ENCODE measurements around the gene ESRRA.

The ESRRA gene

DNA sequence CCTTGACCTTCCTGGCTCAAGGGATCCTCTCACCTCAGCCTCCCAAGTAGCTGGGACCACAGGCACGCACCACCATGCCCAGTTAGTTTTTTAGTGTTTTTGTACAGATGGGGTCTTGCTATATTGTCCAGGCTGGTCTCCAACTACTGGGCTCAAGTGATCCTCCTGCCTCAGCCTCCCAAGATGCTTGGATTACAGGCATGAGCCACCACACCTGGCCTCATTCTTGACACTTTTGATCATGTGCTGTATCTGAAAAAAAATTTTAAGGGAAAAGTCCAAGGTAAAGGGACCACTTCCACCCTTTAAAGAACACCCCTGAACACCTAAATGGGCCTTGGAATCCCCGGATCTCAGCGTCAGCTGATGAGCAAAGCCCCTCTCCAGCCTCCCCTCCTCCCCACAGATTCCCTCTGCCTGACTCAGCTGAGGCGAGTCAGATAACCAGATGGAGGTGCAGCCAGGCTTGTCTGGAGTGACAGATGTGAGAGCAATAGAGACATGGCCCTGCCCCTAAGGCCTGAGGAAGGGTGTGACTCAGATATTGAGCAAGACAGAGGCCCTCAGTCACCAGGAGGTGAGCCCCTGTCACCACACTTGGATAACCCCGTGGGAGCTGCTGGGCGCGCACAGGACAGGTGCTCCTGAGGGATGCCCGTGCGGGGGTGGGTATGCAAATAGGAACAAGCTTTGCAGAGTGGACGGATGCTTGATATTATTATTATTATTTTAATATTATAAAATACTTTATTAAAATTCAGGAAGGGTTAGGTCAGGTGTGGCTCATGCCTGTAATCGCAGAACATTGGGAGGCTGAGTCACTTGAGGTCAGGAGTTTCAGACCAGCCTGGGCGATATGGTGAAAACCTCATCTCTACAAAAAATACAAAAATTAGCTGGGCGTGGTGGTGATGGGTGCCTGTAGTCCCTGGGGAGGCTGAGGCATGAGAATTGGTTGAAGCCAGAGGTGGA, 29.7 kb downstream of the ESRRA start:
- Histone ChIP-seq H3K9me3 (ENCODE audit: control insufficient read depth, insufficient read depth, low read length) (no peaks in the 10 kb centered on the region), H3K4me3 (ENCODE audit: low read depth, low read length) (no peak overlapping the region), H3K4me1 (ENCODE audit: control insufficient read depth, insufficient read depth, low read length) (peaks cover 6% of the 10 kb centered on the region), H3K36me3 (ENCODE audit: control insufficient read depth, insufficient read depth, low read length) (no peaks in the 10 kb centered on the region), H3K27me3 (ENCODE audit: control insufficient read depth, insufficient read depth, low read length) (peaks cover 3% of the 10 kb centered on the region), H3K9ac (ENCODE audit: low read depth, low read length) (no peak overlapping the region)

DNA sequence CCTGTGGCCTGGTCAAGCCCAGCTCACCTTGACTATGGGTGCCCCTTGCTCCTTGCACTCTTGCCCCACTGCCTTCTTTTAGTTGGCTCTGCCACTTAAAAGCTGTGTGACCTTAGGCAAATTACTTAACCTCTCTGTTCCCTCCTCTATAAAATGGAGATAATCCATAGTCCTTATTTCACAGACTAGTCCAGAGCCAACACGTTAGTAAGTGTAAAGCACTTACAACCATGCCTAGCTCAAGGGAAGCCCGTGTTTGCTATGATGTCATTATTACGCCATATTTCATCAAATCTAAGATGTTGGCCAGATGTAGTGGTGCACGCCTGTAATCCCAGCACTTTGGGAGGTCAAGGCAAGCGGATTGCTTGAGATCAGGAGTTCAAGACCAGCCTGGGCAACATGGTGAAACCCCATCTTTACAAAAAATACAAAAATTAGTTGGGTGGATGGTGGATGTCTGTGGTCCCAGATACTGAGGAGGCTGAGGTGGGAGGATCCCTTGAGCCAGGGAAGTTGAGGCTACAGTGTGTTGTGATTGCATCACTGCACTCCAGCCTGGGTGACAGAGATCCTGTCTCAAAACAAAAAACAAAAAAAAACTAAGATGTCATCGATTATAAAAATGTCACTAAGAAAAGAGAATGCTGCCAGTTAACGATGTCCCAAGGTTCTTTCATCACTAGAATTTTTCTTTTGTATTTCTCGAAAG, 32.4 kb downstream of the ESRRA start:
- Histone ChIP-seq H3K9me3 (ENCODE audit: control insufficient read depth, insufficient read depth, low read length) (no peaks in the 10 kb centered on the region), H3K36me3 (ENCODE audit: control insufficient read depth, insufficient read depth, low read length) (no peaks in the 10 kb centered on the region), H3K4me1 (ENCODE audit: control insufficient read depth, insufficient read depth, low read length) (peaks cover 4% of the 10 kb centered on the region), H3K4me3 (ENCODE audit: low read depth, low read length) (no peak overlapping the region), H3K9ac (ENCODE audit: low read depth, low read length) (no peak overlapping the region), H3K27me3 (ENCODE audit: control insufficient read depth, insufficient read depth, low read length) (peaks cover 3% of the 10 kb centered on the region)

DNA sequence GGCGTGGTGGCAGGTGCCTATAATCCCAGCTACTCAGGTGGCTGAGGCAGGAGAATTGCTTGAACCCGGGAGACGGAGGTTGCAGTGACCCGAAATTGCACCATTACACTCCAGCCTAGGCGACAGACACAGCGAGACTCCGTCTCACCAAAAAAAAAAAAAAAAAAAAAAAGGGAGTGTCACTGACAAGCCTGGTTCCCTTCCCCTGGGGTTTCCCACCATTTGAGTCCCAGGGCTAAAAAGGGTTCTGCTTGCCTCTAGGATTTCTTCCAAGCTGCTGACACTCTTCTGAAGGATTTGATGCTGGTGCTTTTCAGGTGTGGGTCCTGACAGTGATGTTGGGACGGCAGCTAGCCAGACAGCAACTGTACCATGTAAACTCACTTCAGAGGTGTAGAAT, 33.4 kb downstream of the ESRRA start:
- Histone ChIP-seq H3K4me1 (ENCODE audit: control insufficient read depth, insufficient read depth, low read length) (peaks cover 6% of the 10 kb centered on the region), H3K9me3 (ENCODE audit: control insufficient read depth, insufficient read depth, low read length) (no peaks in the 10 kb centered on the region), H3K4me3 (ENCODE audit: low read depth, low read length) (no peak overlapping the region), H3K36me3 (ENCODE audit: control insufficient read depth, insufficient read depth, low read length) (no peaks in the 10 kb centered on the region), H3K9ac (ENCODE audit: low read depth, low read length) (no peak overlapping the region), H3K27me3 (ENCODE audit: control insufficient read depth, insufficient read depth, low read length) (peaks cover 3% of the 10 kb centered on the region)

- Histone ChIP-seq H3K4me3 (ENCODE audit: low read depth, low read length) (no peak overlapping the region), H3K9ac (ENCODE audit: low read depth, low read length) (no peak overlapping the region), H3K36me3 (ENCODE audit: control insufficient read depth, insufficient read depth, low read length) (no peaks in the 10 kb centered on the region), H3K27me3 (ENCODE audit: control insufficient read depth, insufficient read depth, low read length) (peaks cover 3% of the 10 kb centered on the region), H3K9me3 (ENCODE audit: control insufficient read depth, insufficient read depth, low read length) (no peaks in the 10 kb centered on the region), H3K4me1 (ENCODE audit: control insufficient read depth, insufficient read depth, low read length) (peaks cover 6% of the 10 kb centered on the region)
Observed at GRCh38 chr11:64339286-64339685, 34.0 kb downstream of the ESRRA start.

- no peaks in the 10 kb centered on the region for H3K9me3 ChIP-seq (ENCODE audit: control insufficient read depth, insufficient read depth, low read length)
- H3K4me1 ChIP-seq (ENCODE audit: control insufficient read depth, insufficient read depth, low read length), result peaks cover 6% of the 10 kb centered on the region
- peak within 1 kb of the TSS; percentile 68 for H3K4me3 ChIP-seq (ENCODE audit: low read depth, low read length)
- H3K9ac ChIP-seq (ENCODE audit: low read depth, low read length), result no peak within 1 kb of the TSS
- peaks cover 3% of the 10 kb centered on the region for H3K27me3 ChIP-seq (ENCODE audit: control insufficient read depth, insufficient read depth, low read length)
- no peaks in the 10 kb centered on the region for H3K36me3 ChIP-seq (ENCODE audit: control insufficient read depth, insufficient read depth, low read length)
Observed at GRCh38 chr11:64339754-64340408, 34.6 kb downstream of the ESRRA start, which contains the start of gene CCDC88B. TSS of gene CCDC88B (plus strand) at chr11:64340204. CDS start at chr11:64340267, 63 bp downstream.

DNA sequence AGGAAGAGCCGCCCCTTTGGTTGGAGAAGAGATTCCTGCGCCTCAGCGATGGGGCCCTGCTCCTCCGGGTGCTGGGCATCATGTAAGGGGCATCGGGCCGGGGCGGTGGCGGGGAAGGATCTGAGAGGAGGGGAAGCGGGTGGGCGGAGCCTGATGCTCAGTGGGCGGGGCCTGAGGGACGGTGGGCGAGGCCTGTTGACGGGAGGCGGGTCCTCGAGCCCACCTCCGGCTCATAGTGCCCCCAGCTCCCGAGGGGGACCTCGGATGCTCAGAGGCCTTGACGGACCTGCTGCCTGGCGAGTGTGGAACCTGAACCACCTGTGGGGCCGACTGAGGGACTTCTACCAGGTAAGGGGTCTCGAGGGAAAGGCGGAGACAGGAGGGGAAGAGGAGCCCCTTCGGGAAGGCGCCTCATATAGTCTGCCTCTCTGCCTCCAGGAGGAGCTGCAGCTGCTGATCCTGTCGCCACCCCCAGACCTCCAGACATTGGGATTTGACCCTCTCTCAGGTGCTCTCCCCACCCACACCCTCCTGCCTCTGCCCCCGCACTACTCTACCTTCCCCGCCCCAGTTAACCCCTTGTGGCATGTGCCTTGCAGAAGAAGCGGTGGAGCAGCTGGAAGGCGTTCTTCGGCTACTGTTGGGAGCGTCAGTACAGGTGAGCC, 35.5 kb downstream of the ESRRA start:
- no peak overlapping the region for H3K9ac ChIP-seq (ENCODE audit: low read depth, low read length)
- H3K36me3 ChIP-seq (ENCODE audit: control insufficient read depth, insufficient read depth, low read length), result peaks cover 4% of the 10 kb centered on the region
- H3K4me3 ChIP-seq (ENCODE audit: low read depth, low read length), result peak overlapping the region; percentile 68
- no peaks in the 10 kb centered on the region for H3K9me3 ChIP-seq (ENCODE audit: control insufficient read depth, insufficient read depth, low read length)
- peaks cover 6% of the 10 kb centered on the region for H3K4me1 ChIP-seq (ENCODE audit: control insufficient read depth, insufficient read depth, low read length)
- peaks cover 3% of the 10 kb centered on the region for H3K27me3 ChIP-seq (ENCODE audit: control insufficient read depth, insufficient read depth, low read length)

DNA sequence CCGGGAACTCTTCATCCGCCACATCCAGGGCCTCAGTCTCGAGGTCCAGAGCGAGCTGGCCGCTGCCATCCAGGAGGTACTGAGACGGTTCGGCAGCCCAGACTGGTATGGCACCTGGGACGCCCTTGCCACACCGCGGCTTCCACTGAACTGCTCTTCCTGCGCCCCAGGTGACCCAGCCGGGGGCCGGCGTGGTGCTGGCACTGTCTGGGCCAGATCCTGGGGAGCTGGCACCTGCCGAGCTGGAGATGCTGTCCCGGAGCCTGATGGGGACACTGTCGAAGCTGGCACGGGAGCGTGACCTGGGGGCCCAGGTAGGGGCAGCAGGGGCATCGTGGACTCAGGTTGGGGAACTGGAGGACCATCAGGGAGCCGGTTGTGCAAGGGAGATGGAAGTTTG, 36.1 kb downstream of the ESRRA start:
- peak overlapping the region; percentile 68 for H3K4me3 ChIP-seq (ENCODE audit: low read depth, low read length)

GRCh38 chr11:64341851-64342791, 36.8 kb downstream of the ESRRA start:
- Histone ChIP-seq H3K36me3 (ENCODE audit: control insufficient read depth, insufficient read depth, low read length) (peaks cover 5% of the 10 kb centered on the region), H3K27me3 (ENCODE audit: control insufficient read depth, insufficient read depth, low read length) (peaks cover 3% of the 10 kb centered on the region), H3K9ac (ENCODE audit: low read depth, low read length) (peak overlapping the region; percentile 47), H3K4me1 (ENCODE audit: control insufficient read depth, insufficient read depth, low read length) (peaks cover 6% of the 10 kb centered on the region), H3K9me3 (ENCODE audit: control insufficient read depth, insufficient read depth, low read length) (no peaks in the 10 kb centered on the region), H3K4me3 (ENCODE audit: low read depth, low read length) (peak overlapping the region; percentile 68)

More for the DNA sequence above, 36.1 kb downstream of the ESRRA start:
- no peak overlapping the region for H3K9ac ChIP-seq (ENCODE audit: low read depth, low read length)
- H3K27me3 ChIP-seq (ENCODE audit: control insufficient read depth, insufficient read depth, low read length), result peaks cover 3% of the 10 kb centered on the region
- H3K9me3 ChIP-seq (ENCODE audit: control insufficient read depth, insufficient read depth, low read length), result no peaks in the 10 kb centered on the region
- H3K4me1 ChIP-seq (ENCODE audit: control insufficient read depth, insufficient read depth, low read length), result peaks cover 6% of the 10 kb centered on the region
- H3K36me3 ChIP-seq (ENCODE audit: control insufficient read depth, insufficient read depth, low read length), result peaks cover 4% of the 10 kb centered on the region

DNA sequence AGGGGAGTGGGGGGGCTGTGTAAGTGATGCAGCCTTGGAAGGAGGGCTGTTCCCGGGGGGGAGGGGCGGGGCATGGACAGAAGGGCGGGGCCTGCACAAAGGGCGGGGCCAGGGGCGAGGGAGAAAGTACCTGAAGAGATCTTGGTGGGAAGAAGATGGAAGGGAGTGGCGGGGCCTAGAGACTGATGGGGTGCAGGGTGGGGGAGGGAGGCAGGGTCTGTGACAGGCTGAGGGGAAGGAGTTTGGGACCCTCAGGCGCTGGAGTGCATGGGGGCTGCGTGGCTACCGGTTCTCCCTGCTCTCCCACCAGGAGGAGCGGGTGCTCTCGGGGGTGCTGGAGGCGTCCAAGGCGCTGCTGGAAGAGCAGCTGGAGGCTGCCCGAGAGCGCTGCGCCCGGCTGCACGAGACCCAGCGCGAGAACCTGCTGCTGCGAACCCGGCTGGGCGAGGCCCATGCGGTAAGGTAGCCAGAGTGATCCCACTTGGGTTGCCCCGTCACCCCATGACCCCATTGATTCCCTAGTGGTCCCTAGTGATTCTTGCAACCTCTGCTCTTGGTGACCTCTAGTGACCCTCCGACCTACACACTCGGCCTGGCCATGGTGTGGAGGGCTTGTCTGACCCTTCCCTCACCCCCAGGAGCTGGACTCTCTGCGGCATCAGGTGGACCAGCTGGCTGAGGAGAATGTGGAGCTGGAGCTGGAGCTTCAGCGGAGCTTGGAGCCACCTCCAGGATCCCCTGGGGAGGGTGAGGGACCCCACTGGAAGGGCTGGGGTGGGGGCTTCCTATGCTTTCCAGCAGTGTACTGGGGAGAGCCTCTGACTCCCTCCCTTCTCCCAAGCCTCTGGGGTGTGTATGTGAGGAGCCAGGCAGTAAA, 37.8 kb downstream of the ESRRA start:
- peaks cover 3% of the 10 kb centered on the region for H3K27me3 ChIP-seq (ENCODE audit: control insufficient read depth, insufficient read depth, low read length)
- no peaks in the 10 kb centered on the region for H3K9me3 ChIP-seq (ENCODE audit: control insufficient read depth, insufficient read depth, low read length)
- H3K9ac ChIP-seq (ENCODE audit: low read depth, low read length), result no peak overlapping the region
- peak overlapping the region; percentile 53 for H3K4me3 ChIP-seq (ENCODE audit: low read depth, low read length)
- H3K36me3 ChIP-seq (ENCODE audit: control insufficient read depth, insufficient read depth, low read length), result peaks cover 7% of the 10 kb centered on the region
- H3K4me1 ChIP-seq (ENCODE audit: control insufficient read depth, insufficient read depth, low read length), result peaks cover 6% of the 10 kb centered on the region

Data from iPS-15b (cell line).